ENCODE results near the gene EID2.

- TF ChIP-seq, protein P1, sequence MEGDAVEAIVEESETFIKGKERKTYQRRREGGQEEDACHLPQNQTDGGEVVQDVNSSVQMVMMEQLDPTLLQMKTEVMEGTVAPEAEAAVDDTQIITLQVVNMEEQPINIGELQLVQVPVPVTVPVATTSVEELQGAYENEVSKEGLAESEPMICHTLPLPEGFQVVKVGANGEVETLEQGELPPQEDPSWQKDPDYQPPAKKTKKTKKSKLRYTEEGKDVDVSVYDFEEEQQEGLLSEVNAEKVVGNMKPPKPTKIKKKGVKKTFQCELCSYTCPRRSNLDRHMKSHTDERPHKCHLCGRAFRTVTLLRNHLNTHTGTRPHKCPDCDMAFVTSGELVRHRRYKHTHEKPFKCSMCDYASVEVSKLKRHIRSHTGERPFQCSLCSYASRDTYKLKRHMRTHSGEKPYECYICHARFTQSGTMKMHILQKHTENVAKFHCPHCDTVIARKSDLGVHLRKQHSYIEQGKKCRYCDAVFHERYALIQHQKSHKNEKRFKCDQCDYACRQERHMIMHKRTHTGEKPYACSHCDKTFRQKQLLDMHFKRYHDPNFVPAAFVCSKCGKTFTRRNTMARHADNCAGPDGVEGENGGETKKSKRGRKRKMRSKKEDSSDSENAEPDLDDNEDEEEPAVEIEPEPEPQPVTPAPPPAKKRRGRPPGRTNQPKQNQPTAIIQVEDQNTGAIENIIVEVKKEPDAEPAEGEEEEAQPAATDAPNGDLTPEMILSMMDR (IDR thresholded peaks at IDR 0.05) = no peak
- no peak for TF ChIP-seq POLR2A (IDR thresholded peaks at IDR 0.05)
Measured at GRCh38 chr19:39517432-39517831, 22.5 kb downstream of the EID2 start.
